Skeletal muscle cell (primary cell): ENCODE data around the gene TXNDC17.
"Not testable (repeated sequence)": the region's sequence is repeated elsewhere in the genome, so short reads cannot be mapped to it uniquely, and the experiment has no call there.

Experiments
- DNase-seq: peaks from one replicate; pipeline ENCODE4 v3.0.0-alpha.2; 2010; ENCODE audit warnings: low read depth
- H3K4me3 ChIP-seq: 2 replicates; pipeline ENCODE4 v1.5.1; 2011; ENCODE audit warnings: low read depth, mild to moderate bottlenecking, control low read depth, low read length, moderate library complexity

Gene TXNDC17

GRCh38 chr17:6636105-6636504 is 4.8 kb upstream of the TXNDC17 start:
- no peak for DNase-seq
- no peak overlapping the region for H3K4me3 ChIP-seq

- DNase-seq = no peak
- no peak overlapping the region for H3K4me3 ChIP-seq
Measured at GRCh38 chr17:6636616-6637457, 4.0 kb upstream of the TXNDC17 start.

GRCh38 chr17:6637458-6637840 is 3.4 kb upstream of the TXNDC17 start:
- H3K4me3 ChIP-seq = no peak overlapping the region
- no peak for DNase-seq

- no peak for DNase-seq
- peak overlapping the region; percentile 96 for H3K4me3 ChIP-seq
Measured at GRCh38 chr17:6638046-6638908, 2.6 kb upstream of the TXNDC17 start.

GRCh38 chr17:6639014-6639585 is 1.8 kb upstream of the TXNDC17 start:
- peak overlapping the region; percentile 96 for H3K4me3 ChIP-seq
- DNase-seq = no peak

- no peak for DNase-seq
- H3K4me3 ChIP-seq = peak overlapping the region; percentile 96
Measured at GRCh38 chr17:6639586-6640535, 999 bp upstream of the TXNDC17 start.

GRCh38 chr17:6641247-6641863 is 495 bp downstream of the TXNDC17 start:
- DNase-seq = no peak
- peak overlapping the region; percentile 96 for H3K4me3 ChIP-seq

- DNase-seq = no peak
- no peak overlapping the region for H3K4me3 ChIP-seq
Measured at GRCh38 chr17:6642592-6642991, 1.7 kb downstream of the TXNDC17 start.

- no peak overlapping the region for H3K4me3 ChIP-seq
- no peak for DNase-seq
Measured at GRCh38 chr17:6643451-6644125, 2.7 kb downstream of the TXNDC17 start.

- DNase-seq = no peak
Measured at GRCh38 chr17:6648181-6648580, 7.3 kb downstream of the TXNDC17 start.

GRCh38 chr17:6651354-6651918 is 10.6 kb downstream of the TXNDC17 start, which contains the start of the genes C17orf100 and MED31:
TSS of gene C17orf100 (plus strand) at chr17:6651762. CDS start at chr17:6651914, 152 bp downstream.
TSS of gene MED31 (minus strand) at chr17:6651605. CDS start at chr17:6651528, 77 bp downstream.
- peak within 1 kb of the TSS; percentile 99 for H3K4me3 ChIP-seq
- peak; percentile 61 for DNase-seq

More at GRCh38 chr17:6648181-6648580, 7.3 kb downstream of the TXNDC17 start:
- no peak overlapping the region for H3K4me3 ChIP-seq

GRCh38 chr17:6651919-6652452 is 11.1 kb downstream of the TXNDC17 start:
- peak overlapping the region; percentile 99 for H3K4me3 ChIP-seq
- DNase-seq = no peak

- H3K4me3 ChIP-seq = peak overlapping the region; percentile 5
- DNase-seq = no peak
Measured at GRCh38 chr17:6654841-6655731, 14.2 kb downstream of the TXNDC17 start.

- not testable (repeated sequence) for DNase-seq, H3K4me3 ChIP-seq
Measured at GRCh38 chr17:6655732-6656361, 15.0 kb downstream of the TXNDC17 start.

GRCh38 chr17:6656797-6657632 is 16.2 kb downstream of the TXNDC17 start:
- H3K4me3 ChIP-seq, DNase-seq: not testable (repeated sequence)
